GM12878 (cell line): ENCODE results near the gene CNDP1. TPM values are rescaled to one million over a fixed set of nuclear protein-coding genes. Genes with fewer than 3 reads are reported as not detected.

ENCODE experiments used
- ATAC-seq: fragments of 200-7000 bp; cut with Tn5 transposase; 3 replicates; pipeline ENCODE4 v1.9.1; 2020; ENCODE audit warnings: mild to moderate bottlenecking, moderate library complexity
- BruUV-seq: library from RNA; stranded (reverse); fragments of 400-500 nt; replicated peaks from 2 replicates; lab custom pipeline; 2021; lab: Mats Ljungman, UMichigan
- CTCF ChIA-PET: fragments of 300-600 bp; sonication (Branson Sonifier 250); formaldehyde crosslinking; extraction: SDS; loops from one replicate; lab custom pipeline; 2021; ENCODE audit warnings: inconsistent platforms; lab: Yijun Ruan, JAX
- POLR2A ChIA-PET: fragments of 350-600 bp; formaldehyde crosslinking; extraction: SDS; loops from one replicate; lab custom pipeline; 2021; ENCODE audit warnings: inconsistent platforms; lab: Charles Lee
- RAD21 ChIA-PET: fragments of 300-600 bp; sonication (Branson Sonifier 250); formaldehyde crosslinking; loops from one replicate; lab custom pipeline; 2023; ENCODE audit warnings: antibody characterized with exemption; ENCODE audit not compliant: unreplicated experiment; lab: Charles Lee
- SMC1A ChIA-PET: fragments of 300-600 bp; sonication (Branson Sonifier 250); formaldehyde crosslinking; loops from one replicate; lab custom pipeline; 2023; ENCODE audit not compliant: unreplicated experiment, uncharacterized antibody; lab: Charles Lee
- DNase-seq: peaks from one replicate; pipeline ENCODE4 v3.0.0-alpha.2; 2011; ENCODE audit warnings: low read depth, low spot score
- FAIRE-seq: peaks from 3 replicates; lab custom pipeline; 2011; peaks lifted over from hg19 to GRCh38; lab: Jason Lieb, UNC
- H2AFZ ChIP-seq: 2 replicates; pipeline ENCODE4 v1.6.0; 2011; ENCODE audit warnings: low read depth, low read length, control low read depth; ENCODE audit not compliant: control insufficient read depth
- H3K27ac ChIP-seq: 2 replicates; pipeline ENCODE4 v1.5.1; 2011; ENCODE audit warnings: control low read depth; ENCODE audit not compliant: control insufficient read depth, insufficient read depth
- H3K27me3 ChIP-seq, 2 experiments: replicated peaks in 1 of 2; 2 replicates each; pipeline versions ENCODE4 v1.6.0 to v1.6.1; 2011; ENCODE audit warnings: low read length in 1 of 2; ENCODE audit not compliant: control insufficient read depth in 2 of 2, insufficient read depth in 2 of 2
- H3K36me3 ChIP-seq, 2 experiments: 2 replicates each; pipeline ENCODE4 v1.5.1; 2011; ENCODE audit warnings: low read length in 1 of 2; ENCODE audit not compliant: control insufficient read depth in 2 of 2, insufficient read depth in 2 of 2
- H3K4me1 ChIP-seq: 2 replicates; pipeline ENCODE4 v1.6.1; 2011; ENCODE audit warnings: mild to moderate bottlenecking, low read length, moderate library complexity, mixed read lengths; ENCODE audit not compliant: control insufficient read depth, insufficient read depth
- H3K4me2 ChIP-seq: 2 replicates; pipeline ENCODE4 v1.6.0; 2011; ENCODE audit warnings: control low read depth; ENCODE audit not compliant: control insufficient read depth, insufficient read depth
- H3K4me3 ChIP-seq: fragments of 200-600 bp; sonication (generic); 2 replicates; pipeline ENCODE4 v1.5.1; 2016
- H3K79me2 ChIP-seq: 2 replicates; pipeline ENCODE4 v1.6.0; 2011; ENCODE audit warnings: low read length; ENCODE audit not compliant: control insufficient read depth, insufficient read depth
- H3K9ac ChIP-seq: 2 replicates; pipeline ENCODE4 v1.8.0; 2011; ENCODE audit warnings: low read length, control low read depth, mixed read lengths; ENCODE audit not compliant: control insufficient read depth, insufficient read depth
- H3K9me3 ChIP-seq: replicated peaks from 3 replicates; pipeline ENCODE4 v1.5.1; 2011; ENCODE audit warnings: mild to moderate bottlenecking, low read length; ENCODE audit not compliant: control insufficient read depth, insufficient read depth
- H4K20me1 ChIP-seq: 2 replicates; pipeline ENCODE4 v1.6.0; 2011; ENCODE audit not compliant: control insufficient read depth, insufficient read depth
- ATF7 ChIP-seq: fragments of 450-650 bp; IDR thresholded peaks from 2 replicates; pipeline ENCODE4 v1.6.1; 2016; ENCODE audit warnings: low read depth, mild to moderate bottlenecking
- BCL3 ChIP-seq: IDR thresholded peaks from 2 replicates; pipeline ENCODE4 v1.6.1; 2011; ENCODE audit warnings: borderline replicate concordance, low read depth, mild to moderate bottlenecking, moderate library complexity, low read length; ENCODE audit not compliant: insufficient read depth, poor library complexity, severe bottlenecking
- ESRRA ChIP-seq: IDR thresholded peaks from 2 replicates; pipeline ENCODE4 v1.6.1; 2012; ENCODE audit warnings: mild to moderate bottlenecking, low read length, improper control_type of control experiment
- IKZF1 ChIP-seq: fragments of 450-650 bp; conservative IDR thresholded peaks from 2 replicates; pipeline ENCODE4 v1.6.1; 2017; ENCODE audit warnings: antibody characterized with exemption, mild to moderate bottlenecking
- JUND ChIP-seq: IDR thresholded peaks from 2 replicates; pipeline ENCODE4 v1.6.1; 2012; ENCODE audit warnings: low read depth, mild to moderate bottlenecking, low read length, improper control_type of control experiment, moderate library complexity
- NR2C1 ChIP-seq: fragments of 450-650 bp; IDR thresholded peaks from 2 replicates; pipeline ENCODE4 v1.6.1; 2017; ENCODE audit warnings: antibody characterized with exemption, mild to moderate bottlenecking, moderate library complexity
- POLR2AphosphoS5 ChIP-seq: IDR thresholded peaks from 2 replicates; pipeline ENCODE4 v1.6.1; 2011; ENCODE audit warnings: mild to moderate bottlenecking, low read length, inconsistent platforms
- RCOR1 ChIP-seq: conservative IDR thresholded peaks from 2 replicates; pipeline ENCODE4 v1.6.1; 2012; ENCODE audit warnings: low read depth, low read length, improper control_type of control experiment
- RFX5 ChIP-seq: IDR thresholded peaks from 2 replicates; pipeline ENCODE4 v1.6.1; 2011; ENCODE audit warnings: low read depth, low read length, improper control_type of control experiment
- SPI1 ChIP-seq: IDR thresholded peaks from 2 replicates; pipeline ENCODE4 v1.6.1; 2011; ENCODE audit warnings: low read depth, mild to moderate bottlenecking, low read length, moderate library complexity, borderline replicate concordance; ENCODE audit not compliant: insufficient read depth
- ZBTB11 ChIP-seq: fragments of 450-650 bp; formaldehyde crosslinking; IDR thresholded peaks from 2 replicates; pipeline ENCODE4 v1.5.0; 2022; ENCODE audit warnings: mild to moderate bottlenecking, missing genetic modification characterization
- WGBS: methylation state at CpG from one replicate; pipeline ENCODE4 v1.1.6; 2016; ENCODE audit warnings: low lambda C conversion rate; ENCODE audit not compliant: insufficient replicate concordance, insufficient coverage; ENCODE audit errors: missing lambda C conversion rate; 5-methylcytosine and 5-hydroxymethylcytosine counted together
- in situ Hi-C: fragments of 300-500 bp; cut with MboI; formaldehyde crosslinking; loops from 9 replicates; pipeline ENCODE4 v1.14.3; 2018; ENCODE audit warnings: mixed read lengths
- intact Hi-C: fragments of 100-400 bp; cut with micrococcal nuclease; formaldehyde crosslinking; loops from one replicate; pipeline ENCODE4 v1.14.2; 2022; ENCODE audit not compliant: unreplicated experiment
- polyA plus RNA-seq, 11 experiments: library from polyadenylated mRNA; depleted of rRNA in 4 of 11; unstranded in 6 of 11; stranded (reverse) in 5 of 11; fragments of >200 nt; fragmentation: Nextera tagmentation in 4 of 11; fragmentation: Illumina TruSeq in 1 of 11; extraction: Ambion mirVana in 4 of 11; extraction: Trizol in 1 of 11; gene quantifications; 1 replicate in 1 of 11; 2 replicates in 10 of 11; pipeline versions ENCODE4 v1.2.1 to v1.2.3, GENCODE V29; 2011 to 2016; ENCODE audit warnings: inconsistent platforms in 2 of 11, missing spikeins in 2 of 11, low read depth in 1 of 11
- total RNA-seq, 4 experiments: library from RNA; depleted of rRNA in 3 of 4; stranded (reverse); fragments of >200 nt in 3 of 4; fragmentation: Illumina TruSeq in 1 of 4; extraction: Trizol in 1 of 4; gene quantifications; 2 replicates each; pipeline versions ENCODE4 v1.2.1 to v1.2.3, GENCODE V29; 2013 to 2021
- TF ChIP-seq, protein P1 (sequence below): fragments of 450-650 bp; formaldehyde crosslinking; IDR thresholded peaks from 2 replicates; pipeline ENCODE4 v1.4.0; 2020; ENCODE audit warnings: mild to moderate bottlenecking, moderate library complexity

The CNDP1 gene
- total and polyA plus RNA-seq, 10 of the 15 experiments (the other 5 are each of a cell fraction or from before 2014, with no cell fraction given) = 0.04 to 0.05 TPM; not detected in 8

DNA sequence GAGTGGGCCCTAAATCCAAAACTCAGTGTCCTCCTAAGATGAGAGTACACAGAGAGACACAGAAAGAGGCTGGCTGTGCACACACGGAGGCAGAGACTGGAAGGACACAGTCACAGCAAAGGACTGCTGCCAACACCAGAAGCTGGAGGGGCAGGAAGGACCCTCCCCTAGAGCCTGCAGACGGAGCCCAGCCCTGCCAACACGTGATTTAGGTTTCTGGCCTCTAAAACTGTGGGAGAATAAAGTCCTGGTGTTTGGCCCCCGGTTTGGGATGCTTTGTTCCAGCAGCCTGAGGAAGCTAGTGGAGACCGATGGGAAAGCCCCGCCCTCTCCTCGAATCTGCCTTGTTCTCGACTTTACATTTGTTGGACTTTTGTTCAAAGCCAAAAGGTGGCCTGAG, 10.6 kb downstream of the CNDP1 start:
- ChIA-PET SMC1A (no interaction called here), CTCF (no interaction called here), RAD21 (no interaction called here), POLR2A (no interaction called here)
- Histone ChIP-seq H2AFZ (no peak overlapping the region), H3K9me3 (peaks cover 5% of the 10 kb centered on the region; the same call in 1 of the 3 replicates), H3K4me3 (no peak overlapping the region), H3K9ac (no peak overlapping the region), H3K27ac (no peak overlapping the region), H4K20me1 (no peaks in the 10 kb centered on the region), H3K4me1 (peaks cover 7% of the 10 kb centered on the region; the same call in 1 of the 2 replicates), H3K27me3 (no peaks in the 10 kb centered on the region), H3K4me2 (no peak overlapping the region), H3K79me2 (no peaks in the 10 kb centered on the region), H3K36me3 (no peaks in the 10 kb centered on the region)
- BruUV-seq = no TSS peak
- DNase-seq (no peak), ATAC-seq (no peak), FAIRE-seq (no peak)
- intact Hi-C loops (no loop called here), in situ Hi-C loops (no loop called here)
- 38% methylated on average over 8 of the region's 8 CpGs for WGBS
- TF ChIP-seq NR2C1 (no peak), POLR2AphosphoS5 (no peak), RFX5 (no peak), ZBTB11 (CRISPR knock-in tag) (no peak), BCL3 (no peak), JUND (no peak), ESRRA (no peak), IKZF1 (no peak), ATF7 (no peak), RCOR1 (no peak), SPI1 (no peak)
- TF ChIP-seq, protein P1, sequence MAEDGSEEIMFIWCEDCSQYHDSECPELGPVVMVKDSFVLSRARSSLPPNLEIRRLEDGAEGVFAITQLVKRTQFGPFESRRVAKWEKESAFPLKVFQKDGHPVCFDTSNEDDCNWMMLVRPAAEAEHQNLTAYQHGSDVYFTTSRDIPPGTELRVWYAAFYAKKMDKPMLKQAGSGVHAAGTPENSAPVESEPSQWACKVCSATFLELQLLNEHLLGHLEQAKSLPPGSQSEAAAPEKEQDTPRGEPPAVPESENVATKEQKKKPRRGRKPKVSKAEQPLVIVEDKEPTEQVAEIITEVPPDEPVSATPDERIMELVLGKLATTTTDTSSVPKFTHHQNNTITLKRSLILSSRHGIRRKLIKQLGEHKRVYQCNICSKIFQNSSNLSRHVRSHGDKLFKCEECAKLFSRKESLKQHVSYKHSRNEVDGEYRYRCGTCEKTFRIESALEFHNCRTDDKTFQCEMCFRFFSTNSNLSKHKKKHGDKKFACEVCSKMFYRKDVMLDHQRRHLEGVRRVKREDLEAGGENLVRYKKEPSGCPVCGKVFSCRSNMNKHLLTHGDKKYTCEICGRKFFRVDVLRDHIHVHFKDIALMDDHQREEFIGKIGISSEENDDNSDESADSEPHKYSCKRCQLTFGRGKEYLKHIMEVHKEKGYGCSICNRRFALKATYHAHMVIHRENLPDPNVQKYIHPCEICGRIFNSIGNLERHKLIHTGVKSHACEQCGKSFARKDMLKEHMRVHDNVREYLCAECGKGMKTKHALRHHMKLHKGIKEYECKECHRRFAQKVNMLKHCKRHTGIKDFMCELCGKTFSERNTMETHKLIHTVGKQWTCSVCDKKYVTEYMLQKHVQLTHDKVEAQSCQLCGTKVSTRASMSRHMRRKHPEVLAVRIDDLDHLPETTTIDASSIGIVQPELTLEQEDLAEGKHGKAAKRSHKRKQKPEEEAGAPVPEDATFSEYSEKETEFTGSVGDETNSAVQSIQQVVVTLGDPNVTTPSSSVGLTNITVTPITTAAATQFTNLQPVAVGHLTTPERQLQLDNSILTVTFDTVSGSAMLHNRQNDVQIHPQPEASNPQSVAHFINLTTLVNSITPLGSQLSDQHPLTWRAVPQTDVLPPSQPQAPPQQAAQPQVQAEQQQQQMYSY (CRISPR knock-in tag) = no peak
